Activated CD4-positive, CD25-positive, alpha-beta regulatory T cell treated with anti-CD3 and anti-CD28 coated beads, Interleukin-2, amount 50 U/mL, for 24 hours (primary cell): ENCODE data around the gene RNF183.
"Not testable (repeated sequence)": the region's sequence is repeated elsewhere in the genome, so short reads cannot be mapped to it uniquely, and the experiment has no call there.

Experiments used
- ATAC-seq, 2 donors: fragments of 150-1000 bp; cut with Tn5 transposase; one replicate each; pipeline ENCODE4 v1.10.0; 2021; ENCODE audit warnings: mild to moderate bottlenecking in 1 of 2, moderate library complexity in 1 of 2

The RNF183 gene

GRCh38 chr9:113269871-113270270 is 33.3 kb downstream of the RNF183 start:
- no peak for ATAC-seq

- ATAC-seq = peak; percentile 48 to 66
These were observed 33.8 kb downstream of the RNF183 start for GRCh38 chr9:113269355-113269754.

GRCh38 chr9:113267911-113268566 is 35.1 kb downstream of the RNF183 start:
- no peak for ATAC-seq

GRCh38 chr9:113266174-113266573 is 37.0 kb downstream of the RNF183 start:
- ATAC-seq = no peak

GRCh38 chr9:113261917-113262671 is 41.1 kb downstream of the RNF183 start:
- ATAC-seq = no peak

- no peak for ATAC-seq
These were observed 44.9 kb downstream of the RNF183 start for GRCh38 chr9:113258282-113258681.

- ATAC-seq = no peak
These were observed 45.3 kb downstream of the RNF183 start for GRCh38 chr9:113257863-113258262.

GRCh38 chr9:113255438-113255837 is 47.7 kb downstream of the RNF183 start:
- ATAC-seq = no peak

GRCh38 chr9:113254991-113255390 is 48.2 kb downstream of the RNF183 start:
- no peak for ATAC-seq

GRCh38 chr9:113250807-113251206 is 52.4 kb downstream of the RNF183 start:
- no peak for ATAC-seq

GRCh38 chr9:113249661-113250060 is 53.5 kb downstream of the RNF183 start:
- not testable (repeated sequence) for ATAC-seq

- ATAC-seq = no peak
These were observed 55.5 kb downstream of the RNF183 start for GRCh38 chr9:113247640-113248039.
